BLaER1 (cell line): ENCODE results near the gene CACNA1D.

ENCODE experiments used
- H3K27ac ChIP-seq: shearing (Covaris generic); formaldehyde crosslinking; 2 replicates; pipeline ENCODE4 v1.8.1; 2022
- H3K27me3 ChIP-seq: shearing (Covaris generic); formaldehyde crosslinking; 2 replicates; pipeline ENCODE4 v1.8.1; 2022
- H3K36me3 ChIP-seq: shearing (Covaris generic); formaldehyde crosslinking; 2 replicates; pipeline ENCODE4 v1.8.1; 2022
- H3K4me1 ChIP-seq: shearing (Covaris generic); formaldehyde crosslinking; 2 replicates; pipeline ENCODE4 v1.8.1; 2022
- H3K4me2 ChIP-seq: shearing (Covaris generic); formaldehyde crosslinking; 2 replicates; pipeline ENCODE4 v1.8.1; 2022
- H3K4me3 ChIP-seq: shearing (Covaris generic); formaldehyde crosslinking; 2 replicates; pipeline ENCODE4 v1.8.1; 2022
- H3K9ac ChIP-seq: shearing (Covaris generic); formaldehyde crosslinking; 2 replicates; pipeline ENCODE4 v1.8.1; 2022
- H3K9me3 ChIP-seq: shearing (Covaris generic); formaldehyde crosslinking; 2 replicates; pipeline ENCODE4 v1.8.1; 2022
- H4K20me1 ChIP-seq: shearing (Covaris generic); formaldehyde crosslinking; 2 replicates; pipeline ENCODE4 v1.8.1; 2022
- Cebpa-rat ChIP-seq: shearing (Covaris generic); IDR thresholded peaks from 2 replicates; pipeline ENCODE4 v1.8.1; 2022

CACNA1D gene

GRCh38 chr3:53506110-53506762 is 11.8 kb downstream of the CACNA1D start:
- no peak for TF ChIP-seq Cebpa-rat
- Histone ChIP-seq H3K4me1 (peaks cover 41% of the 10 kb centered on the region), H3K9me3 (no peaks in the 10 kb centered on the region), H3K27ac (no peak overlapping the region), H3K4me3 (no peak overlapping the region), H3K36me3 (no peaks in the 10 kb centered on the region), H3K9ac (no peak overlapping the region), H4K20me1 (no peaks in the 10 kb centered on the region), H3K4me2 (peak overlapping the region; percentile 13), H3K27me3 (no peaks in the 10 kb centered on the region)

GRCh38 chr3:53506763-53507145 is 12.3 kb downstream of the CACNA1D start:
- no peak overlapping the region for H3K27ac ChIP-seq
- no peaks in the 10 kb centered on the region for H3K36me3 ChIP-seq
- TF ChIP-seq Cebpa-rat = no peak
- peaks cover 41% of the 10 kb centered on the region for H3K4me1 ChIP-seq
- H3K4me2 ChIP-seq = no peak overlapping the region
- H3K9ac ChIP-seq = no peak overlapping the region
- no peak overlapping the region for H3K4me3 ChIP-seq
- no peaks in the 10 kb centered on the region for H3K9me3 ChIP-seq
- no peaks in the 10 kb centered on the region for H4K20me1 ChIP-seq
- no peaks in the 10 kb centered on the region for H3K27me3 ChIP-seq

GRCh38 chr3:53509494-53509893 is 15.1 kb downstream of the CACNA1D start:
- no peaks in the 10 kb centered on the region for H4K20me1 ChIP-seq
- H3K4me1 ChIP-seq = peaks cover 22% of the 10 kb centered on the region
- H3K4me2 ChIP-seq = no peak overlapping the region
- H3K9ac ChIP-seq = no peak overlapping the region
- H3K27ac ChIP-seq = no peak overlapping the region
- no peak overlapping the region for H3K4me3 ChIP-seq
- H3K36me3 ChIP-seq = no peaks in the 10 kb centered on the region
- H3K27me3 ChIP-seq = no peaks in the 10 kb centered on the region
- H3K9me3 ChIP-seq = no peaks in the 10 kb centered on the region
- TF ChIP-seq Cebpa-rat = no peak

- no peaks in the 10 kb centered on the region for H3K36me3 ChIP-seq
- no peaks in the 10 kb centered on the region for H3K9me3 ChIP-seq
- TF ChIP-seq Cebpa-rat = no peak
- peaks cover 12% of the 10 kb centered on the region for H3K4me1 ChIP-seq
- H3K27ac ChIP-seq = no peak overlapping the region
- H3K4me3 ChIP-seq = no peak overlapping the region
- H3K4me2 ChIP-seq = no peak overlapping the region
- H3K27me3 ChIP-seq = no peaks in the 10 kb centered on the region
- no peaks in the 10 kb centered on the region for H4K20me1 ChIP-seq
- no peak overlapping the region for H3K9ac ChIP-seq
These were observed 16.1 kb downstream of the CACNA1D start for GRCh38 chr3:53510508-53510907.

- H4K20me1 ChIP-seq = no peaks in the 10 kb centered on the region
- H3K27ac ChIP-seq = no peak overlapping the region
- no peak overlapping the region for H3K4me2 ChIP-seq
- H3K27me3 ChIP-seq = no peaks in the 10 kb centered on the region
- no peak overlapping the region for H3K9ac ChIP-seq
- H3K36me3 ChIP-seq = no peaks in the 10 kb centered on the region
- no peak for TF ChIP-seq Cebpa-rat
- peaks cover 4% of the 10 kb centered on the region for H3K4me1 ChIP-seq
- no peak overlapping the region for H3K4me3 ChIP-seq
- no peaks in the 10 kb centered on the region for H3K9me3 ChIP-seq
These were observed 16.8 kb downstream of the CACNA1D start for GRCh38 chr3:53511246-53511645.

- H3K27me3 ChIP-seq = no peaks in the 10 kb centered on the region
- H3K9me3 ChIP-seq = no peaks in the 10 kb centered on the region
- no peak overlapping the region for H3K27ac ChIP-seq
- H3K4me1 ChIP-seq = no peaks in the 10 kb centered on the region
- H3K4me3 ChIP-seq = no peak overlapping the region
- no peak overlapping the region for H3K9ac ChIP-seq
- no peaks in the 10 kb centered on the region for H3K36me3 ChIP-seq
- TF ChIP-seq Cebpa-rat = no peak
- no peaks in the 10 kb centered on the region for H4K20me1 ChIP-seq
- no peak overlapping the region for H3K4me2 ChIP-seq
These were observed 19.3 kb downstream of the CACNA1D start for GRCh38 chr3:53513556-53514190.

GRCh38 chr3:53516339-53516738 is 21.9 kb downstream of the CACNA1D start:
- Histone ChIP-seq H3K27ac (no peak overlapping the region), H3K9me3 (no peaks in the 10 kb centered on the region), H3K27me3 (no peaks in the 10 kb centered on the region), H3K4me3 (no peak overlapping the region), H3K9ac (no peak overlapping the region), H3K4me2 (no peak overlapping the region), H4K20me1 (no peaks in the 10 kb centered on the region), H3K4me1 (no peaks in the 10 kb centered on the region), H3K36me3 (no peaks in the 10 kb centered on the region)
- TF ChIP-seq Cebpa-rat = no peak

GRCh38 chr3:53518495-53518981 is 24.1 kb downstream of the CACNA1D start:
- no peak overlapping the region for H3K27ac ChIP-seq
- H4K20me1 ChIP-seq = no peaks in the 10 kb centered on the region
- H3K27me3 ChIP-seq = no peaks in the 10 kb centered on the region
- no peak overlapping the region for H3K9ac ChIP-seq
- no peak overlapping the region for H3K4me3 ChIP-seq
- no peaks in the 10 kb centered on the region for H3K9me3 ChIP-seq
- H3K4me1 ChIP-seq = no peaks in the 10 kb centered on the region
- 0 out of 2 replicates have a peak, but pooled peaks have one; percentile 31 for TF ChIP-seq Cebpa-rat
- H3K36me3 ChIP-seq = no peaks in the 10 kb centered on the region
- no peak overlapping the region for H3K4me2 ChIP-seq

GRCh38 chr3:53519065-53519709 is 24.8 kb downstream of the CACNA1D start:
- Histone ChIP-seq H3K4me3 (no peak overlapping the region), H3K36me3 (no peaks in the 10 kb centered on the region), H3K4me2 (no peak overlapping the region), H3K27me3 (no peaks in the 10 kb centered on the region), H3K4me1 (no peaks in the 10 kb centered on the region), H3K9me3 (no peaks in the 10 kb centered on the region), H3K27ac (no peak overlapping the region), H3K9ac (no peak overlapping the region), H4K20me1 (no peaks in the 10 kb centered on the region)
- no peak for TF ChIP-seq Cebpa-rat

- Histone ChIP-seq H4K20me1 (no peaks in the 10 kb centered on the region), H3K4me1 (no peaks in the 10 kb centered on the region), H3K27ac (no peak overlapping the region), H3K27me3 (no peaks in the 10 kb centered on the region), H3K9ac (no peak overlapping the region), H3K4me3 (no peak overlapping the region), H3K4me2 (no peak overlapping the region), H3K36me3 (no peaks in the 10 kb centered on the region), H3K9me3 (no peaks in the 10 kb centered on the region)
- TF ChIP-seq Cebpa-rat = no peak
These were observed 28.9 kb downstream of the CACNA1D start for GRCh38 chr3:53523346-53523745.
